ENCODE measurements around the gene NEU3. TPM values are rescaled to one million over a fixed set of nuclear protein-coding genes. Genes with fewer than 3 reads are reported as not detected.

The NEU3 gene
- 4.0 and 6.6 TPM in 2 replicates for total RNA-seq (ENCODE audit: low replicate concordance)

DNA sequence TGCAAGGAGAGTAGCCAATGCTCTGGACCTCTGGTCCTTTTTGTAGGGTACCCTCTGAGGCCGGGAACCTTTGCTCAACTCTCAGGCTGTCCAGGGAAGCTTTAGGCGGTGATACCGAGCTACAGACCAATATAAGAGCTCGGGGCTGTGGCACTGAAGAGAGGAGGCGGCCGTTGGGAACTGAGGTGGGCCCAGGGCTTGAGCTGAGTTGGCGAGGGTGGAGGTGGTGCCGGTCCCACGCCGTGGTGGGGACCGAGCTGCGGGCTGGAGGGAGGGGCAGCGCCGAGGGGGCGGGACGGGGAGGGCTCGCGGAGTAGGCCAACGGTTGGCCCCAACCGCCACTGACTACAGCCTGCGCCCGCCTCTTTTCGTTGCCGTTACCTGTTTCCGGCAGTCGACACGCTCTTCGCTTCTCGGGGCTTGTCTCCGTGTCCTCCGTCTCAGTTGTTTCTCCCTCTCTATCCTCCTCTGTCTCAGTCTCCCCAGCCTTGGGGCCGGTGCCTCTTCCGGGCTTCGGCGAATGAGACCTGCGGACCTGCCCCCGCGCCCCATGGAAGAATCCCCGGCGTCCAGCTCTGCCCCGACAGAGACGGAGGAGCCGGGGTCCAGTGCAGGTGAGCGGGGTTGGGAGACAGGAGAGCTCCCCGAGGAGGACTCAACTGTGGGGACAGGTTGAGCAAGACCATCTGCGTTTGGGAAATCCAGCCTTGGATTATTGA lies at the start of gene NEU3:
NEU3 (plus strand) TSS at position 393 of the 719 bp plus-strand sequence; CDS start at position 521, 128 bp downstream.

GRCh38 chr11:74948898-74949752 lies 39.6 kb upstream of the NEU3 start, which contains the start of the genes SPCS2 and XRRA1:
SPCS2 (plus strand) TSS chr11:74949266; CDS start chr11:74949286, 20 bp downstream.
XRRA1 (minus strand) TSS chr11:74949091; CDS start chr11:74940878, 8,213 bp downstream.

Other genes with a start within 250 kb of the NEU3 start
- gene RNF169, start 240.1 kb upstream of the NEU3 start, total RNA-seq (ENCODE audit: low replicate concordance) = 14.4 and 24.0 TPM in 2 replicates
- 2.9 and 8.9 TPM in 2 replicates for gene XRRA1, start 39.8 kb upstream of the NEU3 start, total RNA-seq (ENCODE audit: low replicate concordance)
- gene SPCS2, start 39.7 kb upstream of the NEU3 start, total RNA-seq (ENCODE audit: low replicate concordance) = 22.3 and 56.0 TPM in 2 replicates
- gene OR2AT4, start 107.9 kb downstream of the NEU3 start, total RNA-seq (ENCODE audit: low replicate concordance) = not detected in 2 replicates
- gene SLCO2B1, start 162.2 kb downstream of the NEU3 start, total RNA-seq (ENCODE audit: low replicate concordance) = under 0.01 TPM in 1 of 2 replicates, not detected in the other